HepG2 (cell line): ENCODE measurements around the gene ATR. TPM values are rescaled to one million over a fixed set of nuclear protein-coding genes. Genes with fewer than 3 reads are reported as not detected.
A peak's percentile ranks its signal among the peaks of the same experiment; 100 is the strongest.

Source experiments
- ATF1 ChIP-seq: IDR thresholded peaks from 2 replicates; pipeline ENCODE4 v1.6.1; 2016; ENCODE audit warnings: mild to moderate bottlenecking, control low read depth
- KAT2B ChIP-seq: fragments of 150-350 bp; IDR thresholded peaks from 2 replicates; pipeline ENCODE4 v1.6.1; 2014; ENCODE audit warnings: low read depth, low read length, borderline replicate concordance
- KLF6 ChIP-seq: IDR thresholded peaks from 2 replicates; pipeline ENCODE4 v1.8.0; 2016; ENCODE audit warnings: missing biosample characterization, missing genetic modification reagents
- LBX2 ChIP-seq: sonication (generic); formaldehyde crosslinking; IDR thresholded peaks from 2 replicates; pipeline ENCODE4 v1.5.0; 2020; ENCODE audit warnings: missing genetic modification reagents, mild to moderate bottlenecking, borderline replicate concordance
- MAZ ChIP-seq, 2 experiments: sonication (generic) in 1 of 2; formaldehyde crosslinking in 1 of 2; IDR thresholded peaks; 2 replicates each; pipeline versions ENCODE4 v1.5.0 to v1.6.1; 2012 to 2020; ENCODE audit warnings: low read depth in 2 of 2, mild to moderate bottlenecking in 2 of 2, borderline replicate concordance in 1 of 2, improper control_type of control experiment in 1 of 2, low read length in 1 of 2, missing genetic modification reagents in 1 of 2, moderate library complexity in 1 of 2
- MTERF4 ChIP-seq: sonication (generic); formaldehyde crosslinking; IDR thresholded peaks from 2 replicates; pipeline ENCODE4 v1.8.0; 2023; ENCODE audit warnings: mild to moderate bottlenecking, missing genetic modification reagents
- MXI1 ChIP-seq: IDR thresholded peaks from 3 replicates; pipeline ENCODE4 v1.6.1; 2012; ENCODE audit warnings: low read depth, low read length, inconsistent platforms, borderline replicate concordance
- NAIF1 ChIP-seq: sonication (generic); formaldehyde crosslinking; IDR thresholded peaks from 2 replicates; pipeline ENCODE4 v1.5.0; 2020; ENCODE audit warnings: mild to moderate bottlenecking, missing genetic modification reagents, borderline replicate concordance
- RCOR2 ChIP-seq: IDR thresholded peaks from 2 replicates; pipeline ENCODE4 v1.6.1; 2016; ENCODE audit warnings: missing biosample characterization, missing genetic modification reagents
- SAP130 ChIP-seq: IDR thresholded peaks from 2 replicates; pipeline ENCODE4 v1.6.1; 2016; ENCODE audit warnings: low read depth
- ZBTB42 ChIP-seq: sonication (generic); formaldehyde crosslinking; IDR thresholded peaks from 2 replicates; pipeline ENCODE4 v1.5.0; 2020; ENCODE audit warnings: mild to moderate bottlenecking, missing genetic modification reagents
- ZNF205 ChIP-seq: IDR thresholded peaks from 2 replicates; pipeline ENCODE4 v1.6.1; 2018; ENCODE audit warnings: missing biosample characterization, missing genetic modification reagents
- ZNF256 ChIP-seq: sonication (generic); formaldehyde crosslinking; conservative IDR thresholded peaks from 2 replicates; pipeline ENCODE4 v1.4.0; 2020; ENCODE audit warnings: missing genetic modification reagents
- ZNF333 ChIP-seq: sonication (generic); formaldehyde crosslinking; IDR thresholded peaks from 2 replicates; pipeline ENCODE4 v1.4.0; 2020; ENCODE audit warnings: mild to moderate bottlenecking, missing genetic modification reagents, borderline replicate concordance
- ZNF513 ChIP-seq: sonication (generic); formaldehyde crosslinking; conservative IDR thresholded peaks from 2 replicates; pipeline ENCODE4 v1.5.0; 2020; ENCODE audit warnings: missing genetic modification reagents
- ZNF766 ChIP-seq: sonication (generic); formaldehyde crosslinking; IDR thresholded peaks from 2 replicates; pipeline ENCODE4 v1.5.0; 2020; ENCODE audit warnings: missing genetic modification reagents, borderline replicate concordance
- polyA plus RNA-seq, 8 experiments: library from polyadenylated mRNA; depleted of rRNA in 3 of 8; stranded (reverse) in 7 of 8; unstranded in 1 of 8; fragments of >200 nt; fragmentation: Illumina TruSeq in 4 of 8; extraction: Trizol in 4 of 8; gene quantifications; 2 replicates each; pipeline versions ENCODE4 v1.2.1 to v1.2.3, GENCODE V29; 2011 to 2016; ENCODE audit warnings: low read depth in 4 of 8, missing spikeins in 1 of 8, mixed read lengths in 1 of 8; ENCODE audit not compliant: insufficient read depth in 1 of 8
- total RNA-seq, 5 experiments: library from RNA; depleted of rRNA; stranded (reverse); fragments of >200 nt; fragmentation: Illumina TruSeq; extraction: Trizol; gene quantifications; 2 replicates each; pipeline ENCODE4 v1.2.3, GENCODE V29; 2016; ENCODE audit warnings: low read depth in 1 of 5
- TF ChIP-seq, protein P1 (sequence below): IDR thresholded peaks from 2 replicates; pipeline ENCODE4 v1.6.1; 2016; ENCODE audit warnings: low read depth, borderline replicate concordance
- TF ChIP-seq, protein P2 (sequence below): sonication (generic); formaldehyde crosslinking; IDR thresholded peaks from 2 replicates; pipeline ENCODE4 v1.8.0; 2022; ENCODE audit warnings: missing genetic modification reagents, mild to moderate bottlenecking, inconsistent platforms, borderline replicate concordance
- TF ChIP-seq, protein P3 (sequence below): IDR thresholded peaks from 2 replicates; pipeline ENCODE4 v1.6.1; 2018; ENCODE audit warnings: missing genetic modification reagents, mild to moderate bottlenecking, missing compliant biosample characterization
- TF ChIP-seq, protein P4 (sequence below): IDR thresholded peaks from 2 replicates; pipeline ENCODE4 v1.6.1; 2012; ENCODE audit warnings: low read depth, low read length, improper control_type of control experiment

The ATR gene
- total and polyA plus RNA-seq, 2 of the 13 experiments (the other 11 are each of a cell fraction or from before 2014, with no cell fraction given): 6.6 to 17.0 TPM

- TF ChIP-seq, protein P1, sequence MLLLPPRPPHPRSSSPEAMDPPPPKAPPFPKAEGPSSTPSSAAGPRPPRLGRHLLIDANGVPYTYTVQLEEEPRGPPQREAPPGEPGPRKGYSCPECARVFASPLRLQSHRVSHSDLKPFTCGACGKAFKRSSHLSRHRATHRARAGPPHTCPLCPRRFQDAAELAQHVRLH (CRISPR knock-in tag): peak; percentile 66; the same call in 1 of the 2 replicates
- TF ChIP-seq MTERF4 (CRISPR knock-in tag): no peak
- 0 out of 2 replicates have a peak, but pooled peaks have one; percentile 50 for TF ChIP-seq ZBTB42 (CRISPR knock-in tag)
- no peak for TF ChIP-seq ZNF205
- no peak for TF ChIP-seq ZNF333
- TF ChIP-seq, protein P2, sequence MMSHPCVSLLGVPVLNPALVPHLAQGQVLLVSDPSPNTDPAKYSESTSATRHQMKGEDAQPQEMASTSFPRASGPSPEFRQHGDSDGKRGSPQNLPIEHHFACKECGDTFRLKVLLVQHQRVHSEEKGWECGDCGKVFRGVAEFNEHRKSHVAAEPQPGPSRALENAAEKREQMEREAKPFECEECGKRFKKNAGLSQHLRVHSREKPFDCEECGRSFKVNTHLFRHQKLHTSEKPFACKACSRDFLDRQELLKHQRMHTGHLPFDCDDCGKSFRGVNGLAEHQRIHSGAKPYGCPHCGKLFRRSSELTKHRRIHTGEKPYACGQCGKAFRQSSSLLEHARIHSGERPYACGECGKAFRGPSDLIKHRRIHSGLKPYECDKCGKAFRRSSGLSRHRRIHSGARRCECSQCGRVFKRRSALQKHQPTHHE (CRISPR knock-in tag): no peak
- TF ChIP-seq SAP130: peak; percentile 93
- no peak; the same call in 1 of the 2 replicates for TF ChIP-seq MAZ (IDR thresholded peaks at IDR 0.05; ENCODE audit: borderline replicate concordance, low read depth, low read length)
- no peak for TF ChIP-seq MAZ (CRISPR knock-in tag; IDR thresholded peaks at IDR 0.05; ENCODE audit: low read depth)
- TF ChIP-seq KAT2B: no peak
- no peak; the same call in 1 of the 2 replicates for TF ChIP-seq RCOR2 (CRISPR knock-in tag)
- TF ChIP-seq, protein P3, sequence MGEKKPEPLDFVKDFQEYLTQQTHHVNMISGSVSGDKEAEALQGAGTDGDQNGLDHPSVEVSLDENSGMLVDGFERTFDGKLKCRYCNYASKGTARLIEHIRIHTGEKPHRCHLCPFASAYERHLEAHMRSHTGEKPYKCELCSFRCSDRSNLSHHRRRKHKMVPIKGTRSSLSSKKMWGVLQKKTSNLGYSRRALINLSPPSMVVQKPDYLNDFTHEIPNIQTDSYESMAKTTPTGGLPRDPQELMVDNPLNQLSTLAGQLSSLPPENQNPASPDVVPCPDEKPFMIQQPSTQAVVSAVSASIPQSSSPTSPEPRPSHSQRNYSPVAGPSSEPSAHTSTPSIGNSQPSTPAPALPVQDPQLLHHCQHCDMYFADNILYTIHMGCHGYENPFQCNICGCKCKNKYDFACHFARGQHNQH (CRISPR knock-in tag): peak; percentile 85
- TF ChIP-seq, protein P4, sequence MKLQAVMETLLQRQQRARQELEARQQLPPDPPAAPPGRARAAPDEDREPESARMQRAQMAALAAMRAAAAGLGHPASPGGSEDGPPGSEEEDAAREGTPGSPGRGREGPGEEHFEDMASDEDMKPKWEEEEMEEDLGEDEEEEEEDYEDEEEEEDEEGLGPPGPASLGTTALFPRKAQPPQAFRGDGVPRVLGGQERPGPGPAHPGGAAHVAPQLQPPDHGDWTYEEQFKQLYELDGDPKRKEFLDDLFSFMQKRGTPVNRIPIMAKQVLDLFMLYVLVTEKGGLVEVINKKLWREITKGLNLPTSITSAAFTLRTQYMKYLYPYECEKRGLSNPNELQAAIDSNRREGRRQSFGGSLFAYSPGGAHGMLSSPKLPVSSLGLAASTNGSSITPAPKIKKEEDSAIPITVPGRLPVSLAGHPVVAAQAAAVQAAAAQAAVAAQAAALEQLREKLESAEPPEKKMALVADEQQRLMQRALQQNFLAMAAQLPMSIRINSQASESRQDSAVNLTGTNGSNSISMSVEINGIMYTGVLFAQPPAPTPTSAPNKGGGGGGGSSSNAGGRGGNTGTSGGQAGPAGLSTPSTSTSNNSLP: peak; percentile 4; the same call in 1 of the 2 replicates
- TF ChIP-seq LBX2 (CRISPR knock-in tag): no peak
- peak; percentile 61; the same call in 1 of the 2 replicates for TF ChIP-seq KLF6 (CRISPR knock-in tag)
- no peak for TF ChIP-seq ZNF766 (CRISPR knock-in tag)
- TF ChIP-seq NAIF1 (CRISPR knock-in tag): 0 out of 2 replicates have a peak, but pooled peaks have one; percentile 59
- TF ChIP-seq MXI1: peak; percentile 66; the same call in 1 of the 3 replicates
- no peak for TF ChIP-seq ZNF256 (CRISPR knock-in tag)
- peak; percentile 91 for TF ChIP-seq ATF1
- no peak for TF ChIP-seq ZNF513
Measured at GRCh38 chr3:142447852-142448823, 130.4 kb downstream of the ATR start, which contains the start of gene XRN1 (continued).
